BLaER1 (cell line): ENCODE data around the gene PFDN2.

Experiments used
- H3K27ac ChIP-seq: shearing (Covaris generic); formaldehyde crosslinking; 2 replicates; pipeline ENCODE4 v1.8.1; 2022
- H3K27me3 ChIP-seq: shearing (Covaris generic); formaldehyde crosslinking; 2 replicates; pipeline ENCODE4 v1.8.1; 2022
- H3K36me3 ChIP-seq: shearing (Covaris generic); formaldehyde crosslinking; 2 replicates; pipeline ENCODE4 v1.8.1; 2022
- H3K4me1 ChIP-seq: shearing (Covaris generic); formaldehyde crosslinking; 2 replicates; pipeline ENCODE4 v1.8.1; 2022
- H3K4me2 ChIP-seq: shearing (Covaris generic); formaldehyde crosslinking; 2 replicates; pipeline ENCODE4 v1.8.1; 2022
- H3K4me3 ChIP-seq: shearing (Covaris generic); formaldehyde crosslinking; 2 replicates; pipeline ENCODE4 v1.8.1; 2022
- H3K9ac ChIP-seq: shearing (Covaris generic); formaldehyde crosslinking; 2 replicates; pipeline ENCODE4 v1.8.1; 2022
- H3K9me3 ChIP-seq: shearing (Covaris generic); formaldehyde crosslinking; 2 replicates; pipeline ENCODE4 v1.8.1; 2022
- H4K20me1 ChIP-seq: shearing (Covaris generic); formaldehyde crosslinking; 2 replicates; pipeline ENCODE4 v1.8.1; 2022
- Cebpa-rat ChIP-seq: shearing (Covaris generic); IDR thresholded peaks from 2 replicates; pipeline ENCODE4 v1.8.1; 2022

Gene PFDN2

DNA sequence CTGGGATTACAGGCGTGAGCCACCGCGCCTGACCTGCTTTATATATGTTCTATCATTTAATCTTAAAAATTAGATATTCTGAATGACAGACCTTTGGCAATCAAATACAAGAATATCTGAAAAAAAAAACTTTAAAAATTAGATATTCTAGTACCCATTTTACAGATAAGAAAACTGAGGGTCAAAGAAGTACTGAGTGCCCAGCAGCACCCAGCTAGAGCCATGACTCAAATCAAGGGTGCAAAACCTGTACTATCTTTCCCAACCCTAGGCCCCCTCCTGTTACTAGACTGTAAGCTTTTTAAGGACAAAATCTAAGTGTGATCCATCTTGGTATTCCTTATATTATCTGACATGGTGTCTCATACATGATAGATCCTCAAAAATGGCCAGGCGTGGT is 56.4 kb downstream of the PFDN2 start:
- H3K4me2 ChIP-seq = no peak overlapping the region
- no peaks in the 10 kb centered on the region for H3K27me3 ChIP-seq
- no peak overlapping the region for H3K9ac ChIP-seq
- peaks cover 88% of the 10 kb centered on the region for H4K20me1 ChIP-seq
- TF ChIP-seq Cebpa-rat = no peak
- peaks cover 18% of the 10 kb centered on the region; the same call in 1 of the 2 replicates for H3K4me1 ChIP-seq
- H3K27ac ChIP-seq = no peak overlapping the region
- H3K36me3 ChIP-seq = peaks cover 80% of the 10 kb centered on the region
- H3K9me3 ChIP-seq = no peaks in the 10 kb centered on the region
- H3K4me3 ChIP-seq = no peak overlapping the region

DNA sequence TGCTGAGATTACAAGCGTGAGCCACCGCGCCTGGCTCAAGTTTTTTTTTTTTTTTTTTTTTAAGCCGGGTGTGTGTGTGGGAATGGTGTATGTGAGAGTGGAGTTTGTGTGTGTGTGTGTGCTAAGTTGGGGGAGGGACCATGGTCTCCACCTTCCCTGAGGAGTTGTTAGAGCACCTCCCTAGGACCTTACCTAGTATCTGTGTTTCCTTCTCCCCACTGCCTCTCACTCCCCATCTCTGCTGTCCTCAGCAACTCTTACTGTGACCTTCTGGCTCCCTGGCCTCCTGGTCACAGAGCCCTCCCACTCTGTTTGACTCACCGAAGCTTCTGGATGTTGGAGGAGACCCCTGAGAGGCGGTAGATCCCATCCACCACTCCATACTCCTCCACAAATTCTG is 58.5 kb downstream of the PFDN2 start:
- H3K4me2 ChIP-seq = no peak overlapping the region
- H3K27me3 ChIP-seq = no peaks in the 10 kb centered on the region
- no peak for TF ChIP-seq Cebpa-rat
- H3K9ac ChIP-seq = no peak overlapping the region
- H3K27ac ChIP-seq = no peak overlapping the region
- peaks cover 76% of the 10 kb centered on the region for H4K20me1 ChIP-seq
- H3K36me3 ChIP-seq = peaks cover 90% of the 10 kb centered on the region
- peaks cover 2% of the 10 kb centered on the region; the same call in 1 of the 2 replicates for H3K4me1 ChIP-seq
- H3K9me3 ChIP-seq = no peaks in the 10 kb centered on the region
- no peak overlapping the region for H3K4me3 ChIP-seq

DNA sequence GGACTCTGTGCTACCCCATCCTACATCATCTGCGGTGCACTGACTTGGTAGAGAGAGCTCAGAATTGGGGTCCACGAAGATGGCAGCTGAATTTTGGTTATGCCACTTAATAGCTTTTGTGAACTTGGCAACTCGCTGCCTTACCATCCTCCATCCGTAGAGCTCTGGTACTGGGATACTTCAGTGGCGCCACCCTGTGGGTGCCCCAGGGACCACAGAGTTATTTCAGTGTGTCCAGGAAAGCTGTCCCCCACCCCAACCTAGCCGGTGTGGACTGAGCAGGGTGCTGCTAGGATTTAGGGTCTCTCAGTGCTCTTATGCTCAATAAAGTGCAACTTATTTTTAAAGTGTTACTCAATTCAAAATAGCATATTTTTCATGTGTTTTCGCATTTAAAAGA is 63.0 kb downstream of the PFDN2 start:
- Histone ChIP-seq H3K36me3 (peaks cover 95% of the 10 kb centered on the region), H3K9me3 (no peaks in the 10 kb centered on the region), H3K4me2 (no peak overlapping the region), H4K20me1 (peaks cover 31% of the 10 kb centered on the region), H3K9ac (no peak overlapping the region), H3K4me1 (no peaks in the 10 kb centered on the region), H3K4me3 (no peak overlapping the region), H3K27ac (no peak overlapping the region), H3K27me3 (no peaks in the 10 kb centered on the region)
- no peak for TF ChIP-seq Cebpa-rat

DNA sequence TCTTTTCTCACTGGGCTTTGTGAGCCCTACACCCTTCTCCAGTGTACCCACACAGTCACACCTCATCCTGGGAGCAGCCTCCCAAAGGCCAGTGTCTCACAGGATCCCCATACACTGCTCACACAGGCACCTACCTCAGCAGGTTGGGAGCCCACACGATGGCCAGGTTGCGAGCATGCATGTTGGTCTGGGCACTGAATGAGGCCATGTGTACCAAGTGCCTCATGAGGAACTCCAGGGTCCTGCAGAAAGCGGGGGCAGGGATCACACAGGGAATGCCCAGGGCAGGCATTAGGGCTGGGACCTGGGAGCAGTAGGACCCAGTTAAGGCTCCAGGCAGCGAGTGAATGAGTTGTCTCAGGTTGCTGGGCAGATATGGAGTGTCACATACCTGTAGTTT is 63.6 kb downstream of the PFDN2 start:
- Histone ChIP-seq H4K20me1 (peaks cover 26% of the 10 kb centered on the region), H3K4me1 (no peaks in the 10 kb centered on the region), H3K27me3 (no peaks in the 10 kb centered on the region), H3K9ac (no peak overlapping the region), H3K4me3 (no peak overlapping the region), H3K4me2 (no peak overlapping the region), H3K27ac (no peak overlapping the region), H3K9me3 (no peaks in the 10 kb centered on the region; the same call in 1 of the 2 replicates), H3K36me3 (peaks cover 95% of the 10 kb centered on the region)
- TF ChIP-seq Cebpa-rat = no peak

DNA sequence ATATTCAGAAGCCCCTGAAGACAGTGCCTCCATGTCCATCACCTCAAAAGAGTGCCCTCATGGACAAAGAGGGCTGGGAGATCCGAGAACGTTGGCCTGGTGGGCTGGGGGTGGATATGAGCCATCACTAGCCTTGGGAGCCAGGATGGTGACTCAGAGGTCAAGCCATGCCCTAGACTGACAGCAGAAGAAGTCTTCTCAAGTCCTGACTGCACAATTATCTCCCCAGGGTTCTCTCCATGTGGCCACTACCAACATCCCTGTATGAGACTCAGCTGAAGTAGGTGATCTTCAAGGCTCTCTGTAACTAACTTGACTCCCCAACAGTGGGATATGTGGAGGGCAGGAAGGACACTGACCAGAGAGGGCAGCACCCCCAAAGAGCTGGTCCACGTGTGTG is 64.9 kb downstream of the PFDN2 start:
- peaks cover 20% of the 10 kb centered on the region; the same call in 1 of the 2 replicates for H4K20me1 ChIP-seq
- H3K4me1 ChIP-seq = no peaks in the 10 kb centered on the region
- no peak overlapping the region for H3K9ac ChIP-seq
- no peak overlapping the region for H3K4me2 ChIP-seq
- no peaks in the 10 kb centered on the region; the same call in 1 of the 2 replicates for H3K9me3 ChIP-seq
- H3K27ac ChIP-seq = no peak overlapping the region
- TF ChIP-seq Cebpa-rat = no peak
- peaks cover 96% of the 10 kb centered on the region for H3K36me3 ChIP-seq
- no peaks in the 10 kb centered on the region for H3K27me3 ChIP-seq
- no peak overlapping the region for H3K4me3 ChIP-seq

DNA sequence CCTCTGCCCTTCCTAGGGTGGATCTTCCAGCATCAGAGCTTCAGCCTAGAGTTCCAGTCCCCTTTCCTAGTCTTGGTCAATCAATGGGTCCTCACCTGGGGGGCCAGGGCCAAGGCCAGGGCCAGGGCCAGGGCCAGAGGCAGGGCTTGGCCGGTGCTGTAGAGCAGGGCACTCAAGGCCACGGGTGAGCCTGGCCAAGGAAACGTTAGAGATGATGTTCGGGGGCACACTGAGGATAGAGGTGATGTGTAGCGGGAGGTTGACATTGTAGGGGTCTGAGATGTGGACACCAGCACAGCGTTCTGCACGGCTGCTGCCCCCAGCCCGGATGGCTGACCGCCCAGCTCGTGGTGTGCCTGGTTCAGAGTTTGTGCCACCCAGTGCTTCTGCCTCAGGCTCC is 66.6 kb downstream of the PFDN2 start:
- peaks cover 3% of the 10 kb centered on the region; the same call in 1 of the 2 replicates for H4K20me1 ChIP-seq

More for the DNA sequence above, 66.6 kb downstream of the PFDN2 start:
- Histone ChIP-seq H3K4me1 (peaks cover 11% of the 10 kb centered on the region), H3K36me3 (peaks cover 91% of the 10 kb centered on the region), H3K4me3 (no peak overlapping the region), H3K27me3 (no peaks in the 10 kb centered on the region), H3K27ac (no peak overlapping the region), H3K4me2 (no peak overlapping the region), H3K9ac (no peak overlapping the region), H3K9me3 (no peaks in the 10 kb centered on the region; the same call in 1 of the 2 replicates)
- TF ChIP-seq Cebpa-rat = no peak
